Breast epithelium (tissue), 4 donors: ENCODE data around the gene SLC28A1. TPM values are rescaled to one million over a fixed set of nuclear protein-coding genes. Genes with fewer than 3 reads are reported as not detected.

ENCODE experiments used
- DNase-seq, 2 donors: peaks; one replicate each; pipeline ENCODE4 v3.0.0-alpha.2; 2019; ENCODE audit warnings: low spot score in 2 of 2
- H3K27ac ChIP-seq, 2 donors: fragments of 200-600 bp; sonication (generic) in 1 of 2; one replicate each; pipeline ENCODE4 v1.5.1; 2016 to 2019; ENCODE audit warnings: mild to moderate bottlenecking in 1 of 2
- H3K27me3 ChIP-seq, 2 donors: fragments of 200-600 bp; sonication (generic) in 1 of 2; one replicate each; pipeline versions ENCODE4 v1.5.1 to v1.6.0; 2017 to 2019; ENCODE audit warnings: control low read depth in 1 of 2, mild to moderate bottlenecking in 1 of 2
- H3K36me3 ChIP-seq: fragments of 200-600 bp; one replicate; pipeline ENCODE4 v1.5.1; 2019
- H3K4me1 ChIP-seq, 2 donors: fragments of 200-600 bp; sonication (generic); one replicate each; pipeline ENCODE4 v1.5.1; 2016 to 2019; ENCODE audit warnings: control low read depth in 1 of 2
- H3K4me3 ChIP-seq, 3 donors: fragments of 200-600 bp; sonication (generic); 1 replicate in 2 of 3; 2 replicates in 1 of 3; pipeline ENCODE4 v1.5.1; 2016 to 2019; ENCODE audit warnings: mild to moderate bottlenecking in 3 of 3, moderate library complexity in 2 of 3
- H3K9me3 ChIP-seq, 2 donors: fragments of 200-600 bp; sonication (generic) in 1 of 2; one replicate each; pipeline ENCODE4 v1.5.1; 2016 to 2019; ENCODE audit warnings: control low read depth in 1 of 2
- POLR2A ChIP-seq: fragments of 450-650 bp; IDR thresholded peaks from one replicate; pipeline ENCODE4 v1.6.1; 2016; ENCODE audit warnings: antibody characterized with exemption, mild to moderate bottlenecking, moderate library complexity
- POLR2AphosphoS5 ChIP-seq, 3 donors: sonication (generic); formaldehyde crosslinking; IDR thresholded peaks; one replicate each; pipeline ENCODE4 v1.6.1; 2017; ENCODE audit warnings: antibody characterized with exemption in 3 of 3
- intact Hi-C: fragments of 100-400 bp; cut with DNase I; formaldehyde crosslinking; loops from one replicate; pipeline ENCODE4 v1.15.1; 2023; ENCODE audit warnings: low total_unique reads
- total RNA-seq, 3 donors: library from RNA; depleted of rRNA; stranded (reverse); fragments of >200 nt; gene quantifications; one replicate each; pipeline ENCODE4 v1.1.0, GENCODE V29; 2016
- TF ChIP-seq, protein P1 (sequence below), 3 donors: fragments of 450-650 bp; IDR thresholded peaks; one replicate each; pipeline ENCODE4 v1.5.1; 2016 to 2017; ENCODE audit warnings: antibody characterized with exemption in 3 of 3, mild to moderate bottlenecking in 3 of 3, moderate library complexity in 3 of 3

The SLC28A1 gene
- total RNA-seq, 3 donors from 2014 or later: 0.59 TPM; not detected in 2

DNA sequence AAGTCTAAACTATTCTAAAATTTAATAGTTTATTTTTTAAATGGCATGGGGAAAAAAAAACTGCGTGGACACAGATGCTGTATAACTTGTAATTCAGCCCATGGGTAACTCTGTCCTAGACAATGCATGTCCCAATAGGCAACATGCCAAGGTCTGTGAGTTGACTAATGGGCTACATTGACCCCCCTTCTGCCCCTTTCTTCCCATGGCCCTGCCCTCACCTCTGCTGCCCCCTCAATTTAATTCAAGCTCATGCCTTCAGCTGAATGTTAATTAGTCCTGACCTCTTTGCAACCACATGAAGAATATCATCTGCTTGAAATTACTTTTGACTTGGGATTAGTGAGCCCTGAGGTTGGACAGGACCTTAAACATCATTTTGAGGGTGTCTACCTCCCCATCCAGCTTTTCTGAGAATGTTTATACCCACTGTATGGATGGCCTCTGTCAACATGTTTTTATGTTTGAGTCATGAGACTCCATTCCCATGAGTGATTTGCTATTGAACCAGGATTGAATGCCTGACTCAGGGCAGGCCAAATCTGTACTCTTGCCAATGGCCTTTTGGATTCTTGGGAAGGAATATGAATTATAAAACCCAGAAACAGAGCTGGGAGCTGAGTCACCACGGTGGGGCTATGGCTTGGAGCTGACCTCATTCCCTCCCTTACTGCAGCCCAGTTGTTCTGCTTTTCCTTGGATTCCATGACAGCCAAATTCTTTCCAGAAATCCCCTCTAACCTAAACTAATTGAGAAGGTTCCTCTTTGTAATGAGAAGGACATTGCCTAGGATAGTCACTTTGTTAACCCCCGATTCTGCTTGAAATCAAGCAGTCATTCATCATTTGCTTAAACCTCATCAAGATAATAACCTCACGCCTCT is 63.7 kb downstream of the SLC28A1 start:
- intact Hi-C loops: no loop called here
- no peak overlapping the region for H3K4me3 ChIP-seq
- H3K36me3 ChIP-seq: no peaks in the 10 kb centered on the region
- TF ChIP-seq POLR2A: no peak
- H3K9me3 ChIP-seq: no peaks in the 10 kb centered on the region
- no peak for DNase-seq
- no peaks in the 10 kb centered on the region for H3K27me3 ChIP-seq
- peak overlapping the region in 1 of 2 donors; percentile 70 for H3K27ac ChIP-seq
- H3K4me1 ChIP-seq: no peaks in the 10 kb centered on the region

DNA sequence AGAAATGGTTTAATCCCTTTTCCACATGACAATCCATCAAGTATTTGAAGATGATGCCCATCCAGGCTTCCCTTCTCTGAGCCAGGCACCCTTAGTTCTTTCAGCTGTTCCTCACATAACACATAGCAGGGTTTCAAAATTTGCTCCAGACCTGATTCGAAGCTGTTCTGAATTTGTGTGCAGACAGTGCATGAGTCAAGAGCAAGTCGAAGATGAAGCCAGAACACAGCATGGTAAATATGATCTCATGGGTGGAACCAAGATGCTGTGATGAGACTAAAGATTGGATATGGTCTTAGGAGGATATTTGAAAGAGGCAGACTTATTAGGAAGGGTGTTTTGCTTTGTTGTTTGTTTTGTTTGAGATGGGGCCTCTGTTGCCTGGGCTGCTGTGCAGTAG is 64.6 kb downstream of the SLC28A1 start:
- no peaks in the 10 kb centered on the region for H3K36me3 ChIP-seq
- no peak for DNase-seq
- intact Hi-C loops: no loop called here
- TF ChIP-seq POLR2AphosphoS5 (IDR thresholded peaks at IDR 0.05) (no peak), POLR2A (no peak)
- TF ChIP-seq, protein P1, sequence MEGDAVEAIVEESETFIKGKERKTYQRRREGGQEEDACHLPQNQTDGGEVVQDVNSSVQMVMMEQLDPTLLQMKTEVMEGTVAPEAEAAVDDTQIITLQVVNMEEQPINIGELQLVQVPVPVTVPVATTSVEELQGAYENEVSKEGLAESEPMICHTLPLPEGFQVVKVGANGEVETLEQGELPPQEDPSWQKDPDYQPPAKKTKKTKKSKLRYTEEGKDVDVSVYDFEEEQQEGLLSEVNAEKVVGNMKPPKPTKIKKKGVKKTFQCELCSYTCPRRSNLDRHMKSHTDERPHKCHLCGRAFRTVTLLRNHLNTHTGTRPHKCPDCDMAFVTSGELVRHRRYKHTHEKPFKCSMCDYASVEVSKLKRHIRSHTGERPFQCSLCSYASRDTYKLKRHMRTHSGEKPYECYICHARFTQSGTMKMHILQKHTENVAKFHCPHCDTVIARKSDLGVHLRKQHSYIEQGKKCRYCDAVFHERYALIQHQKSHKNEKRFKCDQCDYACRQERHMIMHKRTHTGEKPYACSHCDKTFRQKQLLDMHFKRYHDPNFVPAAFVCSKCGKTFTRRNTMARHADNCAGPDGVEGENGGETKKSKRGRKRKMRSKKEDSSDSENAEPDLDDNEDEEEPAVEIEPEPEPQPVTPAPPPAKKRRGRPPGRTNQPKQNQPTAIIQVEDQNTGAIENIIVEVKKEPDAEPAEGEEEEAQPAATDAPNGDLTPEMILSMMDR (IDR thresholded peaks at IDR 0.05): no peak
- no peaks in the 10 kb centered on the region for H3K9me3 ChIP-seq
- no peak overlapping the region for H3K27ac ChIP-seq
- H3K27me3 ChIP-seq: no peaks in the 10 kb centered on the region
- H3K4me1 ChIP-seq: no peaks in the 10 kb centered on the region
- no peak overlapping the region for H3K4me3 ChIP-seq

DNA sequence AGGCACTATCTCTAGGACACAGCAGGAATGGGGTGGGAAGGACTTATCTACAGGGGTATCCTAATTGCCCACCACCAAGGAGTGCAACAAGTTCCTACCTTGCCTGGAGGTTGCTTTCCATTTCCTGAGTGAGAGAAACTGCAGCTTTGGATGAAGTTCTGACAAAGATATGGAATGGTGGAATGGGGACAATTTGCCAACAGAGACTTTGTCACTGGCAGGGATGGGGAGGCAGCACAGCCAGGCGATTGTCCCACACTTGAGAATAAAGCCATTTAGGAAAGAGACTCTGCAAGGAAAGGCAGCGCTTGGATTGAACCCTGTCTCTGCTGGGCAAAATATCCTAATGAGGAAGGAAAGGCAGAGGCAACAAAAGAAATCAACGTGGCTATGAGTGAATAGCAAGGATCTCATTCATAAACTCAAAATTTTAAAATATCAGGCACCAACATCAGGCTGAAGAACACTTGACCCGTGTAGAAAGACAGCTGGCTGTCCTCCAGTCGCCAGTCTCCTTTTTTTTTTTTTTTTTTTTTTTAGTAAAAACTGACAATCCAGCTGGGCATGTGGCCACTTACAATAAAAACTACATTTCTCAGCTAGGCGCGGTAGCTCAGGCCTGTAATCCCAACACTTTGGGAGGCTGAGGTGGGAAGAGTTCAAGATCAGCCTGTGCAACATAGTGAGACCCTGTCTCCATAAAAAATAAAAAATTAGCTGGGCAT is 65.5 kb downstream of the SLC28A1 start:
- Histone ChIP-seq H3K4me3 (no peak overlapping the region), H3K27me3 (no peaks in the 10 kb centered on the region), H3K27ac (no peak overlapping the region), H3K36me3 (no peaks in the 10 kb centered on the region), H3K4me1 (no peaks in the 10 kb centered on the region), H3K9me3 (no peaks in the 10 kb centered on the region)
- no peak for DNase-seq
- intact Hi-C loops: no loop called here
- TF ChIP-seq POLR2AphosphoS5 (IDR thresholded peaks at IDR 0.05) (no peak), POLR2A (no peak)
- TF ChIP-seq, protein P1 (IDR thresholded peaks at IDR 0.05): no peak

DNA sequence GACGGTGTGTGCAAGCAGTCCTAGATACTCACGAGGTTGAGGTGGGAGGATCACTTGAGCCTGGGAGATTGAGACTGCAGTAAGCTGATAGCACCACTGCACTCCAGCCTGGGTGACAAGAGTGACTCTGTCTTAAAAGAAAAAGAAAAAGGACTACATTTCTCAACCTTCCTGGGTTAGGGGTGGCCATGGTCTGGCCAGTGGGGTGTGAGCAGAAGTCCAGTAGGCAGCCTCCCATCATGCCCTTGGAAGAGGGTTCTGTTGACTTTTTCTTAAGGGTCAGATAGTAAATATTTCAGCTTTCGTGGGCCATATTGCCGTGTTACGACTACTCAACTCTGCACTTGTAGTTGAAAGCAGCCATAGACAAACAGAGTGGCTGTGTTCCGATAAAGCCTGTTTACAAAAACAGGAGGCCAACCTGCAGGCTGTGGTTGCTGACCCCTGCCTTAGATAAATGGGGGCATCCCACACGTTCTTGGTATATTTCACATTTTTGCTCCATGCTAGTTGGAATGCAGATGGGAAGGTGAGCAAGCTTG is 66.2 kb downstream of the SLC28A1 start:
- H3K27me3 ChIP-seq: no peaks in the 10 kb centered on the region
- no peak for DNase-seq
- intact Hi-C loops: no loop called here
- H3K4me1 ChIP-seq: no peaks in the 10 kb centered on the region
- no peaks in the 10 kb centered on the region for H3K36me3 ChIP-seq
- no peak overlapping the region for H3K27ac ChIP-seq
- TF ChIP-seq POLR2AphosphoS5 (IDR thresholded peaks at IDR 0.05): no peak
- TF ChIP-seq POLR2A: no peak
- TF ChIP-seq, protein P1 (IDR thresholded peaks at IDR 0.05): no peak
- no peak overlapping the region for H3K4me3 ChIP-seq
- no peaks in the 10 kb centered on the region for H3K9me3 ChIP-seq

DNA sequence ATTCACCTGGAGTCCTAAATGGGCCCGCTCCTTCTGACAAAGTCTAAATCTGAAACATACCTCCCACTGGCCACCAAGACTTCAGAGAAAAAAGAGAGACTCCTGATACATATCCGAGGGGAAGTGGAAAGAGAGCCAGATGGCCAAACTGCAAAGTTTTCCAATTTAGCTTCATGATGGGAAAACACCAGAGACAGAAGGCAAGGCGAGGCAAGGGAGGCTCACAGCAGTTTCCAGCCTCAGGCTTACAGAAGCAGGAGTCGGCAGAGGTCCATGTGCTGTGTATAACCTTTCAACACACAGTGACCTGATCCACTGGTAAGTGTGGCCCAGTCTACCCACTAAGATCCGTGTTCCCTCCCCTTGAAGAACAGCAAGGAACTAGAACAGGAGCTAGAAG is 67.3 kb downstream of the SLC28A1 start:
- no peak overlapping the region for H3K27ac ChIP-seq
- no peaks in the 10 kb centered on the region for H3K9me3 ChIP-seq
- H3K27me3 ChIP-seq: no peaks in the 10 kb centered on the region
- no peak for DNase-seq
- no peaks in the 10 kb centered on the region for H3K36me3 ChIP-seq
- intact Hi-C loops: no loop called here
- TF ChIP-seq POLR2A: no peak
- TF ChIP-seq, protein P1 (IDR thresholded peaks at IDR 0.05): no peak
- TF ChIP-seq POLR2AphosphoS5 (IDR thresholded peaks at IDR 0.05): no peak
- no peak overlapping the region for H3K4me3 ChIP-seq
- no peaks in the 10 kb centered on the region for H3K4me1 ChIP-seq
